ENCODE data around the gene TMEM245.

DNA sequence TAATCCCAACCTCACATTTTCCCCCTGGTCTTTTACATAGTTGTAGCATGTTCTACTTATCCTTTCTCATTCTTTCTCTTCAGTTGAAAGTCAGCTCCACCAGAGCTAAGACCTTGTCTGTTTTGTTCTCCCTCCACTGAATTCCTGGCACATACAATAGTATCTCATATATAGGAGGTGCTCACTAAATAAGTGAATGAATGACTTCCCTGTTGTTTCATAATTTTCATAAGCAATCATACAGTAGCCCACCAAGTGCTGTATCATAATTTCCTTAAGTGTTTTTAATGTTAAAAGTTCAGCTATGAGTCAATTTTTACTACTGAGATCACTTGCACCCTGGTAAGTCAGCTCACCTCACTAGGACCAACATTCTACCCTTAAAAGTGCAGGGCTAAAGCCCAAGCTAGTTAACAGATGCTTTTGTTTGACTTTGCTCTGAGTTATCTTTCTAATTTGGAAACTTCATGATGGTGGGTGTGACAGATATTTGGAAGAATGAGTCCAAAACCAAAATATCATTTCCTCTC, 27.6 kb downstream of the TMEM245 start:
- no peak for TF ChIP-seq CTCF (IDR thresholded peaks at IDR 0.05)
- no peak for TF ChIP-seq EZH2phosphoT487 (IDR thresholded peaks at IDR 0.05)
- TF ChIP-seq EZH2 (IDR thresholded peaks at IDR 0.05) = no peak
